H9 (cell line): Measurements from ENCODE around the gene DLL4. TPM values are rescaled to one million over a fixed set of nuclear protein-coding genes. Genes with fewer than 3 reads are reported as not detected.
A peak's percentile ranks its signal among the peaks of the same experiment; 100 is the strongest.

Source experiments
- DNase-seq: peaks from one replicate; pipeline ENCODE4 v3.0.0-alpha.2; 2017
- H2AFZ ChIP-seq: one replicate; pipeline ENCODE4 v1.6.1; 2013; ENCODE audit warnings: mild to moderate bottlenecking, low read length, control low read depth, moderate library complexity
- H2AK5ac ChIP-seq: 2 replicates; pipeline ENCODE4 v1.6.1; 2013; ENCODE audit warnings: low read length, control low read depth, mixed read lengths; ENCODE audit not compliant: insufficient read length
- H2BK120ac ChIP-seq: one replicate; pipeline ENCODE4 v1.6.1; 2013; ENCODE audit warnings: low read depth, mild to moderate bottlenecking, low read length, control low read depth, inconsistent platforms; ENCODE audit not compliant: poor library complexity, severe bottlenecking
- H2BK12ac ChIP-seq: 2 replicates; pipeline ENCODE4 v1.6.1; 2013; ENCODE audit warnings: low read length, control low read depth, mixed read lengths, low read depth; ENCODE audit not compliant: insufficient read length
- H2BK15ac ChIP-seq: 2 replicates; pipeline ENCODE4 v1.6.1; 2013; ENCODE audit warnings: low read depth, low read length, control low read depth
- H2BK20ac ChIP-seq: one replicate; pipeline ENCODE4 v1.6.1; 2013; ENCODE audit warnings: low read depth, mild to moderate bottlenecking, low read length, control low read depth, inconsistent platforms; ENCODE audit not compliant: poor library complexity, severe bottlenecking
- H2BK5ac ChIP-seq: 2 replicates; pipeline ENCODE4 v1.6.1; 2013; ENCODE audit warnings: low read length, control low read depth, mixed read lengths; ENCODE audit not compliant: insufficient read length
- H3K14ac ChIP-seq: 2 replicates; pipeline ENCODE4 v1.6.1; 2013; ENCODE audit warnings: low read length, control low read depth; ENCODE audit not compliant: insufficient read depth
- H3K18ac ChIP-seq: 2 replicates; pipeline ENCODE4 v1.6.1; 2013; ENCODE audit warnings: low read depth, mild to moderate bottlenecking, mixed read lengths, low read length, control low read depth; ENCODE audit not compliant: insufficient read length
- H3K23ac ChIP-seq: 2 replicates; pipeline ENCODE4 v1.6.1; 2013; ENCODE audit warnings: low read length, control low read depth, mixed read lengths, low read depth; ENCODE audit not compliant: insufficient read length
- H3K23me2 ChIP-seq: 2 replicates; pipeline ENCODE4 v1.6.1; 2013; ENCODE audit warnings: low read depth, mild to moderate bottlenecking, mixed read lengths, low read length, control low read depth; ENCODE audit not compliant: insufficient read length, poor library complexity, severe bottlenecking
- H3K27ac ChIP-seq: 2 replicates; pipeline ENCODE4 v1.5.1; 2013; ENCODE audit warnings: low read length, control low read depth, mixed read lengths, low read depth; ENCODE audit not compliant: insufficient read length
- H3K27me3 ChIP-seq: 2 replicates; pipeline ENCODE4 v1.6.1; 2013; ENCODE audit warnings: low read length, control low read depth, inconsistent platforms; ENCODE audit not compliant: insufficient read depth
- H3K4ac ChIP-seq: 2 replicates; pipeline ENCODE4 v1.6.1; 2013; ENCODE audit warnings: low read depth, mild to moderate bottlenecking, control low read depth, inconsistent platforms, low read length, moderate library complexity
- H3K4me1 ChIP-seq: 2 replicates; pipeline ENCODE4 v1.6.1; 2013; ENCODE audit warnings: low read length, control low read depth, inconsistent platforms; ENCODE audit not compliant: insufficient read depth
- H3K4me2 ChIP-seq: 2 replicates; pipeline ENCODE4 v1.6.1; 2013; ENCODE audit warnings: low read length, control low read depth, mixed read lengths; ENCODE audit not compliant: insufficient read length, insufficient read depth
- H3K56ac ChIP-seq: 2 replicates; pipeline ENCODE4 v1.6.1; 2013; ENCODE audit warnings: low read depth, mild to moderate bottlenecking, mixed read lengths, low read length, control low read depth; ENCODE audit not compliant: insufficient read length
- H3K79me1 ChIP-seq: 2 replicates; pipeline ENCODE4 v1.6.1; 2013; ENCODE audit warnings: low read depth, mild to moderate bottlenecking, moderate library complexity, low read length, control low read depth, inconsistent platforms; ENCODE audit not compliant: insufficient read depth, poor library complexity, severe bottlenecking
- H3K79me2 ChIP-seq: 2 replicates; pipeline ENCODE4 v1.6.1; 2013; ENCODE audit warnings: low read length, control low read depth, inconsistent platforms; ENCODE audit not compliant: insufficient read depth
- H3K9ac ChIP-seq: 2 replicates; pipeline ENCODE4 v1.6.1; 2013; ENCODE audit warnings: low read length, control low read depth, mixed read lengths; ENCODE audit not compliant: insufficient read length; ENCODE audit errors: extremely low read depth
- H3K9me3 ChIP-seq: one replicate; pipeline ENCODE4 v1.6.1; 2013; ENCODE audit warnings: low read depth, low read length, inconsistent platforms; ENCODE audit not compliant: control insufficient read depth
- H3T11ph ChIP-seq: one replicate; pipeline ENCODE4 v1.6.1; 2013; ENCODE audit warnings: mild to moderate bottlenecking, low read length, control low read depth, inconsistent platforms
- H4K20me1 ChIP-seq: one replicate; pipeline ENCODE4 v1.6.1; 2013; ENCODE audit not compliant: control insufficient read depth, insufficient read length, insufficient read depth
- H4K5ac ChIP-seq: 2 replicates; pipeline ENCODE4 v1.6.1; 2013; ENCODE audit warnings: low read depth, mild to moderate bottlenecking, mixed read lengths, low read length, control low read depth; ENCODE audit not compliant: insufficient read length
- H4K8ac ChIP-seq: replicated peaks from 2 replicates; pipeline ENCODE4 v1.6.1; 2013; ENCODE audit warnings: low read length, control low read depth, mixed read lengths, low read depth; ENCODE audit not compliant: insufficient read length
- H4K91ac ChIP-seq: 2 replicates; pipeline ENCODE4 v1.6.1; 2013; ENCODE audit warnings: low read depth, mild to moderate bottlenecking, moderate library complexity, mixed read lengths, low read length, control low read depth; ENCODE audit not compliant: insufficient read length
- H3K27ac Mint-ChIP-seq, 3 experiments: 2 replicates in 2 of 3; 3 replicates in 1 of 3; pipeline ENCODE4 v1.8.0; 2020 to 2021; ENCODE audit warnings: mixed read lengths in 3 of 3, mild to moderate bottlenecking in 1 of 3, moderate library complexity in 1 of 3
- H3K27me3 Mint-ChIP-seq: 2 replicates; pipeline ENCODE4 v1.8.0; 2021; ENCODE audit warnings: low read depth, mild to moderate bottlenecking, moderate library complexity, mixed read lengths
- H3K36me3 Mint-ChIP-seq, 3 experiments: 2 replicates in 2 of 3; 3 replicates in 1 of 3; pipeline ENCODE4 v1.8.0; 2020 to 2021; ENCODE audit warnings: low read depth in 3 of 3, mixed read lengths in 3 of 3; ENCODE audit not compliant: insufficient read depth in 1 of 3
- H3K4me1 Mint-ChIP-seq, 2 experiments: 2 replicates each; pipeline ENCODE4 v1.8.0; 2020; ENCODE audit warnings: mixed read lengths in 2 of 2
- H3K4me3 Mint-ChIP-seq, 2 experiments: 2 replicates in 1 of 2; 3 replicates in 1 of 2; pipeline ENCODE4 v1.8.0; 2020 to 2021; ENCODE audit warnings: mild to moderate bottlenecking in 2 of 2, mixed read lengths in 2 of 2, moderate library complexity in 1 of 2
- H3K9me3 Mint-ChIP-seq, 2 experiments: 2 replicates in 1 of 2; 3 replicates in 1 of 2; pipeline ENCODE4 v1.8.0; 2020; ENCODE audit warnings: mild to moderate bottlenecking in 2 of 2, mixed read lengths in 2 of 2, moderate library complexity in 1 of 2
- WGBS: extraction: QIAGEN DNeasy Blood & Tissue Kit; methylation state at CpG from one replicate; pipeline ENCODE4 v1.1.7; 2013; ENCODE audit warnings: missing lambda C conversion rate, low lambda C conversion rate, mixed read lengths; ENCODE audit not compliant: insufficient read length; ENCODE audit errors: extremely low coverage; 5-methylcytosine and 5-hydroxymethylcytosine counted together
- total RNA-seq: library from RNA; stranded (reverse); gene quantifications from 2 replicates; pipeline ENCODE4 v1.2.1, GENCODE V29; 2021
- TF ChIP-seq, protein P1 (sequence below): fragments of 200-600 bp; sonication (generic); conservative IDR thresholded peaks from 3 replicates; pipeline ENCODE4 v1.8.0; 2021; ENCODE audit warnings: antibody characterized with exemption, mild to moderate bottlenecking

DLL4 gene
- total RNA-seq, 1 experiment from 2014 or later: 0.28 TPM

DNA sequence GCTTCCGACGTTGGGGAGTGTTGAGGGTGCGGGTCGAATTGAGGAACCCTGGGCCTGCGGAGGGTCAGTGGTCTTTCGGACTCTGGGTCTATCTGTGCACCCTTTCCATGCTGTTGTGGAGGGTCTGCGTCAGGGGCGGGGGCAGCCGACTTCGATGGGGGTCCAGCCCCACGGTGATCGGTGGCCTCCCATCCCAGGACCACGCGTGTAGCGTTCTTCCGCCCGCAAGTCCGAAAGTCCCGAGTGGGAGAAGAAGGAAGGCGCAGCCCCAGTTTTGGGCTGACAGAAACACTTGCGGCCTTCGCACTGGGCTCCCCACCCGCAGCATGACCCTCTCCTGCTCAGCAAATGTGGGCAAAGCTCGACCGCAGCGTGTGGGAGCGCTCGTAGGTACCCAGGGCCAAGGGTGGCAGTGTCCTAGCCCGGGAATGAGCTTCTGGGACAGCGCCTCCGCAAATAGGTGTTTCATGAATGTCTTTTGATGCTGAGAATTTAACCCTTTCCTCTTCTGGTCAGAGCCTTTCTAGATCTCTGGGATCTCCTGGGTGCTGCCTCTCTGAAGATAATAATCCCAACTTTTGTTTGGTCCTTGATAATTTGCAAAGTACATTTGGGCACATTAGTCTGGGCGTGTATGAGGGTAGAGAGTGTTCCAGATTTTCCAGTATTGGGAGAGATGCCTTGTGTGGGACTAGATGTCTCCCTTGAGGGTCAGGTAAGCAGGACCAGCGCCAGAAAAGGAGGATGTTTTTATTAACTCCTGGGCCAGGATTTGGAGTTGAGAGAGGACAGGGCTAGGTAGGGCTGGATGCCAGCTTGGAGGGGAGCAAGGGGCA, 2.3 kb upstream of the DLL4 start:
- no peaks in the 10 kb centered on the region for H3K79me1 ChIP-seq
- no peak overlapping the region; the same call in 1 of the 2 replicates for H3K14ac ChIP-seq
- no peaks in the 10 kb centered on the region; a peak in 1 of 7 replicates for H3K36me3 Mint-ChIP-seq
- peak overlapping the region; percentile 68 for H3K4me2 ChIP-seq
- peaks cover 3% of the 10 kb centered on the region in 2 experiments; a peak in 4 of 5 replicates for H3K9me3 Mint-ChIP-seq
- H2BK5ac ChIP-seq: no peak overlapping the region
- H3K9ac ChIP-seq: no peak overlapping the region
- peaks cover 100% of the 10 kb centered on the region for H3K27me3 Mint-ChIP-seq
- TF ChIP-seq, protein P1, sequence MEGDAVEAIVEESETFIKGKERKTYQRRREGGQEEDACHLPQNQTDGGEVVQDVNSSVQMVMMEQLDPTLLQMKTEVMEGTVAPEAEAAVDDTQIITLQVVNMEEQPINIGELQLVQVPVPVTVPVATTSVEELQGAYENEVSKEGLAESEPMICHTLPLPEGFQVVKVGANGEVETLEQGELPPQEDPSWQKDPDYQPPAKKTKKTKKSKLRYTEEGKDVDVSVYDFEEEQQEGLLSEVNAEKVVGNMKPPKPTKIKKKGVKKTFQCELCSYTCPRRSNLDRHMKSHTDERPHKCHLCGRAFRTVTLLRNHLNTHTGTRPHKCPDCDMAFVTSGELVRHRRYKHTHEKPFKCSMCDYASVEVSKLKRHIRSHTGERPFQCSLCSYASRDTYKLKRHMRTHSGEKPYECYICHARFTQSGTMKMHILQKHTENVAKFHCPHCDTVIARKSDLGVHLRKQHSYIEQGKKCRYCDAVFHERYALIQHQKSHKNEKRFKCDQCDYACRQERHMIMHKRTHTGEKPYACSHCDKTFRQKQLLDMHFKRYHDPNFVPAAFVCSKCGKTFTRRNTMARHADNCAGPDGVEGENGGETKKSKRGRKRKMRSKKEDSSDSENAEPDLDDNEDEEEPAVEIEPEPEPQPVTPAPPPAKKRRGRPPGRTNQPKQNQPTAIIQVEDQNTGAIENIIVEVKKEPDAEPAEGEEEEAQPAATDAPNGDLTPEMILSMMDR: no peak
- peaks cover 35% of the 10 kb centered on the region for H3K23me2 ChIP-seq
- H4K91ac ChIP-seq: no peak overlapping the region
- H3K27ac Mint-ChIP-seq: no peak overlapping the region
- H3K18ac ChIP-seq: no peak overlapping the region
- H3K4me1 Mint-ChIP-seq: peaks cover 31 to 38% of the 10 kb centered on the region in 2 experiments
- no peak overlapping the region for H4K5ac ChIP-seq
- no peak overlapping the region for H2AFZ ChIP-seq
- no peak overlapping the region for H2BK120ac ChIP-seq
- H3K23ac ChIP-seq: no peak overlapping the region
- H2BK20ac ChIP-seq: no peak overlapping the region
- no peak overlapping the region for H3K56ac ChIP-seq
- H4K20me1 ChIP-seq: no peaks in the 10 kb centered on the region
- no peak overlapping the region for H2BK12ac ChIP-seq
- H3K4ac ChIP-seq: no peak overlapping the region
- no peak overlapping the region for H3K27ac ChIP-seq
- H3K4me3 Mint-ChIP-seq: peak overlapping the region; percentile 50 to 87
- H3K9me3 ChIP-seq: no peaks in the 10 kb centered on the region
- no peak overlapping the region for H4K8ac ChIP-seq
- no peak for DNase-seq
- H2BK15ac ChIP-seq: no peak overlapping the region
- H3K4me1 ChIP-seq: peaks cover 3% of the 10 kb centered on the region; the same call in 1 of the 2 replicates
- no peak overlapping the region for H3T11ph ChIP-seq
- no peaks in the 10 kb centered on the region for H3K79me2 ChIP-seq
- H3K27me3 ChIP-seq: peaks cover 66% of the 10 kb centered on the region
- H2AK5ac ChIP-seq: no peak overlapping the region
- WGBS: no CpG with 5 or more reads among the region's 33 CpGs
